Eye (tissue), 1 donor: ENCODE results near the gene PGD.
"Not testable (repeated sequence)": the region's sequence is repeated elsewhere in the genome, so short reads cannot be mapped to it uniquely, and the experiment has no call there.

Experiments
- DNase-seq: peaks from one replicate; pipeline ENCODE4 v3.0.0-alpha.2; 2015

Gene PGD

GRCh38 chr1:10438677-10439163 lies 39.9 kb downstream of the PGD start:
- no peak for DNase-seq

DNA sequence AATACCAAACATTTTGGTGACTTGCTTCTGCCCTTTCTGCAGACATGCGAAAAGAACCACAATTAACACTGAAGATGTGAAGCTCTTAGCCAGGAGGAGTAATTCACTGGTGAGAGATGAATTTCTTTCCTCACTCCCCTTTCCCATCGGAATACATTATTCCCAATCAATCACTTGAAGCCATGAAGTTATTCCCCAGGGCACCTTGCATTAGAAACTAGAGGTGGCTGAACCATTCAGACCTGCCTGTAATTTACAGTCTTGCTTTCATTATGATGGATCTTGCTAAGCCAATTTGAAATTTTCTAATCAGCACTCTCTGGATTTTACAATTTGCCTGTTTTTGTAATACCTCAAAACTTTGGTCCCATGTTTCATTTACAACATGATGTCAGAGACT lies 41.4 kb downstream of the PGD start:
- DNase-seq: no peak

DNA sequence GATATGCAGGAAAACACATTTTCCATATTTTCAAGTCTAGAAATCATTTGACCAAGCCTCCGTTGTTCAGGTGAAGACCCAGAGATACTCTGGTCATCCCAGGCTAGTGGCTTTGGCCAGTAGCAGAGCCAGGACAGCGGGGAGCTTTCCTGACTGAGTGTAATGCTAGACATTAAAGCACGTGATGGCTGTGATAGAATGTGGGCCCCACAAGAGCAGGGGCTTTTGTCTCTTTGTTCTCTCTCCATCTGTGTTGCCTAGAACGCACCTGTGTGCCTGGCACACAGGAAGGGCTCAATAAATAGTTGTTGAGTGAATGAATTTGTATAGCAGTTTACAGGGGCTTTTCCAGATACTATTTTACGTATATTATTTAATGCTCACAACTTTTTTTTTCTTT lies 41.9 kb downstream of the PGD start:
- no peak for DNase-seq

- DNase-seq: no peak
These were observed 45.4 kb downstream of the PGD start for GRCh38 chr1:10444248-10444647.

DNA sequence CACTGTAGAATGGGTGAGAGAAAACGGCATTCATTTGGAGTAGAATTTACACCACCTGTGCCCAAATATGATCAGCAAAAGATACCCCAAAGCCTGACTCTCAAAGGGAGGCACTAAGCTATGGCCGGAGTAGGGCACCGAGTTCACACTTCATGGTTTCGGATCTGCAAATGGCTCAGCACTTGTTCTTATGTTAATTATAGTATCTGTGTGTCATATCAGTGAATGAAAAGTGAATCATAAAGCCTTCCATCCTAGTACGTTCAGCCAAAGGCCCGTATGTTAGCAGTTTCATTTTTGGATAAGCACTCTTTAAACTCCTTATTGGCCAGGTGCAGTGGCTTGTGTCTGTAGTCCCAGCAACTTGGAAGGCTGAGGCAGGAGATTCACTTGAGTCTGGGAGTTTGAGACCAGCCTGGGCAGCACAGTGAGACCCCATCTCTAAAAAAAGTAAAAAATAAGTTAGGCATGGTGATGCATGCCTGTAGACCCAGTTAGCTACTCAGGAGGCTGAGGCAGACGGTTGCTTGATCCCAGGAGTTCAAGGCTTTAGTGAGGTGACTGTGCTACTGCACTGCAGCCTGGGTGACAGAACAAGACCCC lies 46.0 kb downstream of the PGD start:
- DNase-seq: no peak

DNA sequence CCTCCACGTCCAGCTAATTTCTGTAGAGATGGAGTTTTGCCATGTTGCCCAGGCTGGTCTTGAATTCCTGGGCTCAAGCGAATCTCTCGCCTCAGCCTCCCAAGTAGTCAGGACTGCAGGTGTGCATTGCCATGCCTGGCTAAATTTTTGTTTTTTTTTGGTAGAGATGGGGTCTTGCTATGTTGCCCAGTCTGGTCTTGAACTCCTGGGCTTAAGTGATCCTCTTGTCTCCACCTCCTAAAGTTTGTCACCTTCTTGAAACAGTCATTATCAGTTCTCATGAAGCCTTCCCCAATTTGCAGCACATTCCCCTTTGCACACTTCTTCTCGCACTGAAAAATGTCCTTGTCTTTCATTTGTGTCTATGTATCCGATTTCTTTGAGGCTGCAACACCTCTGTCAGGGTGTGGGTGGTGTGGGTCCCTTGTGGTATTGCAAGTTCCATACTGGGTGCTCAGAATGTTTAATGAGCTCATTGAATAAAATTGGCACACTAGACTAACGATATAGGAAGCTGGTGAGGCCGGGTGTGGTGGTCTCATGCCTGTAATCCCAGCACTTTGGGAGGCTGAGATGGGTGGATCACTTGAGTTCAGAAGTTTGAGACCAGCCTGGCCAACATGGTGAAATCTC lies 48.0 kb downstream of the PGD start:
- DNase-seq: no peak

- DNase-seq: no peak
These were observed 50.9 kb downstream of the PGD start, which contains the start of gene CORT for GRCh38 chr1:10449751-10450150. TSS of gene CORT (plus strand) at chr1:10450031. CDS start at chr1:10450224, 193 bp downstream.

DNA sequence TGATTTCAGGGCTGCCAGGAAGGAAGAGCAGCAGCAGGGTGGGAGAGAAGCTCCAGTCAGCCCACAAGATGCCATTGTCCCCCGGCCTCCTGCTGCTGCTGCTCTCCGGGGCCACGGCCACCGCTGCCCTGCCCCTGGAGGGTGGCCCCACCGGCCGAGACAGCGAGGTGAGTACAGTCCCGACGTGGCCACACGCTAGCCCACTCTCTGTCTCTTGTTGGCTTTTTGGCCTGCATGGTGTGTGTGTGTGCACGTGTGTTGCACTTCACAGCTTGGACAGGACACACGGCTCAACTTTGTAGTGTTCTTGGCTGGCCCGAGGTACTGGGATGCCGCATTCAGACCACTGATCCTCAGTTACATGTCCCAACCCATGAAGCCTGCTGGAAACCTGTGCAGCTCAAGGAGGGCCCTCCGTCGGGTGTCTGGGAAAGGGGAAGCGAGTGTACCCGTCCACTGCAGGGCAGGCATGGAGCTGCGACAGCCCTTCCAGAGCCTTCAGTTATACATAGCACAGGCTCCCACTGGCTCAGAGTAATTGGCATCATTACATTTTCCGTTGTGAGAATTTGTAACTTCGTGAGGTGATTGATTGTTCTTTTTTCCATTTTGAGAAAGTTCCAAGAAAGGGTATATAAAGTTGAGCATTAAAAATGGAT lies 51.4 kb downstream of the PGD start:
- no peak for DNase-seq

- DNase-seq: peak; percentile 28
These were observed 52.0 kb downstream of the PGD start for GRCh38 chr1:10450836-10451235.

GRCh38 chr1:10451287-10451686 lies 52.4 kb downstream of the PGD start:
- peak; percentile 50 for DNase-seq

DNA sequence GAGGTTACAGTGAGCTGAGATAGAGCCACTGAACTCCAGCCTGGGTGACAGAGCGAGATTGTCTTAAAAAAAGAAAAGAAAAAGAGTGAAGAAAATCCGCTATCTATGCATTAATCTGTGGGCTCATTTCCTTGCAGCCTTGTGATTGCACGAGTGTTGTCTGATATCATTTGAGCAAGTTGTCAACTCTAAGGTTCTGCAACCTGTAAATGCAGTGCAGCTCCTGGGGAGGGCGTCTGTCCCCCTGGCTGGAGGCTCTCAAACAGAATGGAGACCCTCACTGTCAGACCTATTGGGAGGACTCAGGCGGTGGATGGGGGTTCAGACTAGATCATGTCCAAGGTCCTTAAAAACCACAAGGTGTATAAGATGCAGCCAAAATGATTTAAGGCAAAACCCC lies 57.2 kb downstream of the PGD start:
- DNase-seq: no peak

- peak; percentile 61 for DNase-seq
These were observed 57.8 kb downstream of the PGD start for GRCh38 chr1:10456661-10457060.

DNA sequence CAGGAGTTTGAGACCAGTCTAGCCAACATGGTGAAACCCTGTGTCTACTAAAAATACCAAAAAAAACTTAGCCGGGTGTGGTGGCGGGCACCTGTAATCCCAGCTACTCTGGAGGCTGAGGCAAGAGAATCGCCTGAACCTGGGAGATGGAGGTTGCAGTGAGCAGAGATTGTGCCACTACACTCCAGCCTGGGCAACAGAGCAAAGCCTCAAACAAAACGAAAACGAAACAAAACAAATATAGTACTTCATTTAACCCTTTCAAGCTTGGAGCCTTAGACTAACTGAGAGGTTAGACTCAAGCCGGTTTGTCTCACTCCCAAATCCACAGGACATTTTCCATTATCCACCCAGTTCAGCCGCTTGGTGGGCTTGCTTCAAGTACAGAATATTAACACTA lies 58.6 kb downstream of the PGD start:
- DNase-seq: not testable (repeated sequence)

- no peak for DNase-seq
These were observed 59.0 kb downstream of the PGD start for GRCh38 chr1:10457875-10458274.

GRCh38 chr1:10459184-10459583 lies 60.3 kb downstream of the PGD start:
- DNase-seq: no peak

GRCh38 chr1:10467078-10467477 lies 68.2 kb downstream of the PGD start:
- DNase-seq: no peak

DNA sequence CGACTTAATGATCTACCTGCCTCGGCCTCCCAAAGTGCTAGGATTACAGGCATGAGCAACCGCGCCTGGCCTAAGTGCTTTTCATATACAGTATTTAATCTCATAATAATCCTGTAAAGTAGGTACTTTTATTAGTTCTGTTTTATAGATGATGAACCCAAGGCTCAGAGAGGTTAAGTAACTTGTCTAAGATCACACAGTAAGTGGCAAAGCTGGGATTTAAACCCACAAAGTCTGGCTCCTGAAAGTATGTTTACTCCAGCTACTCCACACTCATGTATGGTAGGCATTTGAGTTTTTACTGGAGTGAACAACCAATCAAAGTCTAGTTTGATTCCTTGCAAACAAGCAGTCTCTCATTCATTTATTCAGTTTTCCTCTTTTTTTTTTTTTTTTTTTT lies 71.2 kb downstream of the PGD start:
- DNase-seq: no peak
